ENCODE data around the gene CACNA1C.

The CACNA1C gene

GRCh38 chr12:2375871-2376270 is 323.1 kb downstream of the CACNA1C start:
- WGBS, 2 experiments, result 93 to 97% methylated on average over 3 of the region's 3 CpGs
- Histone ChIP-seq H3K4me3 (ENCODE audit: insufficient read depth, low read depth, low read length) (no peak overlapping the region), H3K9me3 (ENCODE audit: control insufficient read depth, low read length) (no peaks in the 10 kb centered on the region), H3K27me3 (ENCODE audit: control insufficient read depth, insufficient read depth, low read length, poor library complexity, severe bottlenecking) (no peaks in the 10 kb centered on the region), H3K27ac (ENCODE audit: insufficient read depth, low read depth, low read length, poor library complexity, severe bottlenecking) (no peak overlapping the region), H3K4me1 (ENCODE audit: control insufficient read depth, insufficient read depth, low read length) (peaks cover 18% of the 10 kb centered on the region), H3K36me3 (ENCODE audit: control insufficient read depth, insufficient read depth, low read length) (no peaks in the 10 kb centered on the region)

GRCh38 chr12:2376908-2377657 is 324.3 kb downstream of the CACNA1C start:
- peak overlapping the region; percentile 44 for H3K27ac ChIP-seq (ENCODE audit: insufficient read depth, low read depth, low read length, poor library complexity, severe bottlenecking)
- H3K36me3 ChIP-seq (ENCODE audit: control insufficient read depth, insufficient read depth, low read length), result no peaks in the 10 kb centered on the region
- 52 to 57% methylated on average over 20 of the region's 20 CpGs for WGBS, 2 experiments
- H3K9me3 ChIP-seq (ENCODE audit: control insufficient read depth, low read length), result no peaks in the 10 kb centered on the region
- no peaks in the 10 kb centered on the region for H3K27me3 ChIP-seq (ENCODE audit: control insufficient read depth, insufficient read depth, low read length, poor library complexity, severe bottlenecking)
- no peak overlapping the region for H3K4me3 ChIP-seq (ENCODE audit: insufficient read depth, low read depth, low read length)
- peaks cover 18% of the 10 kb centered on the region for H3K4me1 ChIP-seq (ENCODE audit: control insufficient read depth, insufficient read depth, low read length)

- H3K4me1 ChIP-seq (ENCODE audit: control insufficient read depth, insufficient read depth, low read length), result peaks cover 15% of the 10 kb centered on the region
- no peaks in the 10 kb centered on the region for H3K9me3 ChIP-seq (ENCODE audit: control insufficient read depth, low read length)
- 95% methylated on average over 7 of the region's 7 CpGs for WGBS, 2 experiments
Observed at GRCh38 chr12:2378835-2379330, 326.1 kb downstream of the CACNA1C start.

GRCh38 chr12:2380946-2381345 is 328.2 kb downstream of the CACNA1C start:
- 86 to 92% methylated on average over 2 of the region's 2 CpGs for WGBS, 2 experiments
- Histone ChIP-seq H3K9me3 (ENCODE audit: control insufficient read depth, low read length) (no peaks in the 10 kb centered on the region), H3K4me1 (ENCODE audit: control insufficient read depth, insufficient read depth, low read length) (peaks cover 8% of the 10 kb centered on the region), H3K27me3 (ENCODE audit: control insufficient read depth, insufficient read depth, low read length, poor library complexity, severe bottlenecking) (no peaks in the 10 kb centered on the region), H3K27ac (ENCODE audit: insufficient read depth, low read depth, low read length, poor library complexity, severe bottlenecking) (no peak overlapping the region), H3K4me3 (ENCODE audit: insufficient read depth, low read depth, low read length) (no peak overlapping the region), H3K36me3 (ENCODE audit: control insufficient read depth, insufficient read depth, low read length) (no peaks in the 10 kb centered on the region)

More at GRCh38 chr12:2378835-2379330, 326.1 kb downstream of the CACNA1C start:
- Histone ChIP-seq H3K27me3 (ENCODE audit: control insufficient read depth, insufficient read depth, low read length, poor library complexity, severe bottlenecking) (no peaks in the 10 kb centered on the region), H3K36me3 (ENCODE audit: control insufficient read depth, insufficient read depth, low read length) (no peaks in the 10 kb centered on the region), H3K27ac (ENCODE audit: insufficient read depth, low read depth, low read length, poor library complexity, severe bottlenecking) (no peak overlapping the region), H3K4me3 (ENCODE audit: insufficient read depth, low read depth, low read length) (no peak overlapping the region)

- 92 to 93% methylated on average over 5 of the region's 5 CpGs for WGBS, 2 experiments
- Histone ChIP-seq H3K4me1 (ENCODE audit: control insufficient read depth, insufficient read depth, low read length) (peaks cover 3% of the 10 kb centered on the region), H3K9me3 (ENCODE audit: control insufficient read depth, low read length) (no peaks in the 10 kb centered on the region), H3K4me3 (ENCODE audit: insufficient read depth, low read depth, low read length) (no peak overlapping the region), H3K27ac (ENCODE audit: insufficient read depth, low read depth, low read length, poor library complexity, severe bottlenecking) (no peak overlapping the region), H3K27me3 (ENCODE audit: control insufficient read depth, insufficient read depth, low read length, poor library complexity, severe bottlenecking) (no peaks in the 10 kb centered on the region), H3K36me3 (ENCODE audit: control insufficient read depth, insufficient read depth, low read length) (no peaks in the 10 kb centered on the region)
Observed at GRCh38 chr12:2382370-2383155, 329.8 kb downstream of the CACNA1C start.

- Histone ChIP-seq H3K9me3 (ENCODE audit: control insufficient read depth, low read length) (no peaks in the 10 kb centered on the region), H3K4me3 (ENCODE audit: insufficient read depth, low read depth, low read length) (no peak overlapping the region), H3K27me3 (ENCODE audit: control insufficient read depth, insufficient read depth, low read length, poor library complexity, severe bottlenecking) (no peaks in the 10 kb centered on the region), H3K36me3 (ENCODE audit: control insufficient read depth, insufficient read depth, low read length) (no peaks in the 10 kb centered on the region), H3K27ac (ENCODE audit: insufficient read depth, low read depth, low read length, poor library complexity, severe bottlenecking) (no peak overlapping the region), H3K4me1 (ENCODE audit: control insufficient read depth, insufficient read depth, low read length) (no peaks in the 10 kb centered on the region)
- 88 to 95% methylated on average over 10 of the region's 10 CpGs for WGBS, 2 experiments
Observed at GRCh38 chr12:2383325-2384028, 330.7 kb downstream of the CACNA1C start.

- no peaks in the 10 kb centered on the region for H3K27me3 ChIP-seq (ENCODE audit: control insufficient read depth, insufficient read depth, low read length, poor library complexity, severe bottlenecking)
- no peak overlapping the region for H3K4me3 ChIP-seq (ENCODE audit: insufficient read depth, low read depth, low read length)
- H3K36me3 ChIP-seq (ENCODE audit: control insufficient read depth, insufficient read depth, low read length), result no peaks in the 10 kb centered on the region
- no peak overlapping the region for H3K27ac ChIP-seq (ENCODE audit: insufficient read depth, low read depth, low read length, poor library complexity, severe bottlenecking)
- WGBS, 2 experiments, result 94 to 96% methylated on average over 6 of the region's 6 CpGs
- H3K9me3 ChIP-seq (ENCODE audit: control insufficient read depth, low read length), result no peaks in the 10 kb centered on the region
- H3K4me1 ChIP-seq (ENCODE audit: control insufficient read depth, insufficient read depth, low read length), result no peaks in the 10 kb centered on the region
Observed at GRCh38 chr12:2384029-2384386, 331.2 kb downstream of the CACNA1C start.

- 89 to 92% methylated on average over 17 of the region's 17 CpGs for WGBS, 2 experiments
- H3K4me1 ChIP-seq (ENCODE audit: control insufficient read depth, insufficient read depth, low read length), result no peaks in the 10 kb centered on the region
Observed at GRCh38 chr12:2384533-2385351, 332.0 kb downstream of the CACNA1C start.

GRCh38 chr12:2385529-2385928 is 332.7 kb downstream of the CACNA1C start:
- Histone ChIP-seq H3K4me3 (ENCODE audit: insufficient read depth, low read depth, low read length) (no peak overlapping the region), H3K4me1 (ENCODE audit: control insufficient read depth, insufficient read depth, low read length) (no peaks in the 10 kb centered on the region), H3K36me3 (ENCODE audit: control insufficient read depth, insufficient read depth, low read length) (no peaks in the 10 kb centered on the region), H3K27ac (ENCODE audit: insufficient read depth, low read depth, low read length, poor library complexity, severe bottlenecking) (no peak overlapping the region), H3K9me3 (ENCODE audit: control insufficient read depth, low read length) (no peaks in the 10 kb centered on the region), H3K27me3 (ENCODE audit: control insufficient read depth, insufficient read depth, low read length, poor library complexity, severe bottlenecking) (no peaks in the 10 kb centered on the region)
- WGBS, 2 experiments, result 94 to 95% methylated on average over 4 of the region's 5 CpGs

More at GRCh38 chr12:2384533-2385351, 332.0 kb downstream of the CACNA1C start:
- Histone ChIP-seq H3K27me3 (ENCODE audit: control insufficient read depth, insufficient read depth, low read length, poor library complexity, severe bottlenecking) (no peaks in the 10 kb centered on the region), H3K27ac (ENCODE audit: insufficient read depth, low read depth, low read length, poor library complexity, severe bottlenecking) (no peak overlapping the region), H3K36me3 (ENCODE audit: control insufficient read depth, insufficient read depth, low read length) (no peaks in the 10 kb centered on the region), H3K4me3 (ENCODE audit: insufficient read depth, low read depth, low read length) (no peak overlapping the region), H3K9me3 (ENCODE audit: control insufficient read depth, low read length) (no peaks in the 10 kb centered on the region)
